ENCODE measurements around the gene NHLRC4. TPM values are rescaled to one million over a fixed set of nuclear protein-coding genes. Genes with fewer than 3 reads are reported as not detected.

NHLRC4 gene
- 0.69 TPM for total RNA-seq

GRCh38 chr16:566475-567372, at the start of gene NHLRC4:
Gene NHLRC4, plus strand, starts transcription at chr16:567005. Its CDS starts 1,043 bp downstream, at chr16:568048.

GRCh38 chr16:527015-527903, 39.5 kb upstream of the NHLRC4 start, which contains the start of gene CAPN15:
Gene CAPN15, plus strand, starts transcription at chr16:527712. Its CDS starts 19,127 bp downstream, at chr16:546839.

GRCh38 chr16:560204-560700, 6.6 kb upstream of the NHLRC4 start, which contains the start of gene PRR35:
Gene PRR35, plus strand, starts transcription at chr16:560394. Its CDS starts 2,901 bp downstream, at chr16:563295.

GRCh38 chr16:569445-570254, 2.8 kb downstream of the NHLRC4 start, which contains the start of gene PIGQ:
Gene PIGQ, plus strand, starts transcription at chr16:569968. Its CDS starts 4,107 bp downstream, at chr16:574075.

GRCh38 chr16:589658-590187, 22.9 kb downstream of the NHLRC4 start, which contains the start of gene RAB40C:
Gene RAB40C, plus strand, starts transcription at chr16:590066. Its CDS starts 226 bp downstream, at chr16:590292.

Small RNA genes within 50 kb of the gene (small RNA-seq; reads per million reads assigned to genes)
- gene MIR3176, result 0.69 reads per million, percentile 67 among the genes with 10 or more reads in this experiment
- not detected for gene MIR5587
- not detected for gene Z98883.1

Other genes starting within 250 kb of the NHLRC4 start
- 16.1 TPM for gene AXIN1, start 214.3 kb upstream of the NHLRC4 start, total RNA-seq
- 62.5 TPM for gene MRPL28, start 196.5 kb upstream of the NHLRC4 start, total RNA-seq
- 32.3 TPM for gene PGAP6, start 185.0 kb upstream of the NHLRC4 start, total RNA-seq
- gene NME4, start 169.8 kb upstream of the NHLRC4 start, total RNA-seq, result 16.4 TPM
- gene DECR2, start 165.1 kb upstream of the NHLRC4 start, total RNA-seq, result 8.3 TPM
- 33.4 TPM for gene RAB11FIP3, start 141.4 kb upstream of the NHLRC4 start, total RNA-seq
- 12.2 TPM for gene CAPN15, start 39.3 kb upstream of the NHLRC4 start, total RNA-seq
- not detected for gene PRR35, start 6.6 kb upstream of the NHLRC4 start, total RNA-seq
- gene PIGQ, start 3.0 kb downstream of the NHLRC4 start, total RNA-seq, result 28.8 TPM
- 24.2 TPM for gene RAB40C, start 23.1 kb downstream of the NHLRC4 start, total RNA-seq
- 0.46 TPM for gene WFIKKN1, start 64.0 kb downstream of the NHLRC4 start, total RNA-seq
- gene METTL26, start 69.3 kb downstream of the NHLRC4 start, total RNA-seq, result 30.7 TPM
- gene MCRIP2, start 74.8 kb downstream of the NHLRC4 start, total RNA-seq, result 13.8 TPM
- 12.5 TPM for gene WDR90, start 82.4 kb downstream of the NHLRC4 start, total RNA-seq
- gene RHOT2, start 101.1 kb downstream of the NHLRC4 start, total RNA-seq, result 33.7 TPM
- gene RHBDL1, start 108.7 kb downstream of the NHLRC4 start, total RNA-seq, result 7.4 TPM
- 81.2 TPM for gene STUB1, start 113.4 kb downstream of the NHLRC4 start, total RNA-seq
- 23.5 TPM for gene JMJD8, start 117.3 kb downstream of the NHLRC4 start, total RNA-seq
- 5.1 TPM for gene WDR24, start 123.4 kb downstream of the NHLRC4 start, total RNA-seq
- 10.8 TPM for gene FBXL16, start 138.8 kb downstream of the NHLRC4 start, total RNA-seq
- gene METRN, start 148.1 kb downstream of the NHLRC4 start, total RNA-seq, result 74.5 TPM
- gene ANTKMT, start 154.1 kb downstream of the NHLRC4 start, total RNA-seq, result 19.6 TPM
- gene CCDC78, start 159.4 kb downstream of the NHLRC4 start, total RNA-seq, result 8.8 TPM
- gene HAGHL, start 160.1 kb downstream of the NHLRC4 start, total RNA-seq, result 12.2 TPM
- 51.4 TPM for gene CIAO3, start 174.0 kb downstream of the NHLRC4 start, total RNA-seq
- gene MSLN, start 193.7 kb downstream of the NHLRC4 start, total RNA-seq, result not detected
- gene RPUSD1, start 221.4 kb downstream of the NHLRC4 start, total RNA-seq, result 13.6 TPM
- gene CHTF18, start 221.6 kb downstream of the NHLRC4 start, total RNA-seq, result 7.2 TPM
- not detected for gene GNG13, start 233.7 kb downstream of the NHLRC4 start, total RNA-seq